Measurements from ENCODE around the gene KLHL22.
A peak's percentile ranks its signal among the peaks of the same experiment; 100 is the strongest.
"Not testable (repeated sequence)": the region's sequence is repeated elsewhere in the genome, so short reads cannot be mapped to it uniquely, and the experiment has no call there.

KLHL22 gene

DNA sequence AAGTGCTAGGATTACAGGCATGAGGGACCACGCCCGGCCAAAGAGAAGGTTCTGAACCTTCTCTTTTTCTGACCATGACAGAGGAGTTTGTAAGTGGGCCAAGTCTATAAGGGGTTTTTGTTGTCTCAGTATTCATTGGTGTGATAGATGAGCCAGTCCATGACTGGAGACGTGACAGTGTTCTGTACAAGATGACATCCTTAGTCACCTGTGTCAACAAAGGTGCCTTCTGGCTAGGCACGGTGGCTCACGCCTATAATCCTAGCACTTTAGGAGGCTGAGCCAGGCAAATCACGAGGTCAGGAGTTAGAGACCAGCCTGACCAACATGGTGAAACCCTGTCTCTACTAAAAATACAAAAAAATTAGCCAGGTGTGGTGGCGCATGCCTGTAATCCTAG, 4.2 kb upstream of the KLHL22 start:
- DNase-seq: no peak

DNA sequence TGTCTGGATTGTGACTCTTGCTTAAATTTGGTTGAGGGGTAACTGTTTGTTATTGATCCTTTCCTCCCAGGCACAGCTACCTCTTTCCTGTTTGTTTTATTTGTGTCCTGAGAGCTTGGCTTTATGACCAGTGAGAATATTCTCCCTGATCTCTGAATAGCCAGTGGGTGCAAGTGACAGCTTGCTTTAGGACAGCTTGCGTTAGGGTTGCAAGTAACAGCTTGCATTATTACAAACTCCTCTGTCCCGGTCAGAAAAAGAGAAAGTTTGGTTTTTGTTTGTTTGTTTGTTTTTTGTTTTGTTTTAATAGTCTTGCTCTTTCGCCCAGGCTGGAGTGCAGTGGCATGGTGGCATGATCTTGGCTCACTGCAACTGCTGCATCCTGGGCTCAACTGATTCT, 3.3 kb upstream of the KLHL22 start:
- DNase-seq: no peak

DNA sequence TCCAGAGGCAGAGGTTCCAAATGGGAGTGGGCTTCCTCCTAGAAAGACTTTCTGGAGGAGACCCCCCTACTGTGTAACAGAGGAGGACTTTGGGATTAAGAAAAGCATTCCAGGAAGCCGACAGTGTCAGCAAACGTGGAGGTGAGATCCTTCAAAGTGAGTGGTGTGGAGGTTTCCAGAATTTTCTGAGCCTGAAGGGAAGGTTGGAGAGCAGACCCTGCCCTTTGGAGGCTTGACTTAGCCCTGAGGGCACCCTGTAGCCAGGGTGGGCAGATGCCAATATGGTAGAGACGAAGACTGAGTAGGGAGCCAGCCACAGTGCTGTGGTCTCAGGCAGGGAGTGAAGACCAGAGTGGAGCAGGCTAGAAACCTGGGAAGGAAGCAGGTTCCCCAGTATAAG, 1.8 kb upstream of the KLHL22 start:
- DNase-seq: no peak

DNA sequence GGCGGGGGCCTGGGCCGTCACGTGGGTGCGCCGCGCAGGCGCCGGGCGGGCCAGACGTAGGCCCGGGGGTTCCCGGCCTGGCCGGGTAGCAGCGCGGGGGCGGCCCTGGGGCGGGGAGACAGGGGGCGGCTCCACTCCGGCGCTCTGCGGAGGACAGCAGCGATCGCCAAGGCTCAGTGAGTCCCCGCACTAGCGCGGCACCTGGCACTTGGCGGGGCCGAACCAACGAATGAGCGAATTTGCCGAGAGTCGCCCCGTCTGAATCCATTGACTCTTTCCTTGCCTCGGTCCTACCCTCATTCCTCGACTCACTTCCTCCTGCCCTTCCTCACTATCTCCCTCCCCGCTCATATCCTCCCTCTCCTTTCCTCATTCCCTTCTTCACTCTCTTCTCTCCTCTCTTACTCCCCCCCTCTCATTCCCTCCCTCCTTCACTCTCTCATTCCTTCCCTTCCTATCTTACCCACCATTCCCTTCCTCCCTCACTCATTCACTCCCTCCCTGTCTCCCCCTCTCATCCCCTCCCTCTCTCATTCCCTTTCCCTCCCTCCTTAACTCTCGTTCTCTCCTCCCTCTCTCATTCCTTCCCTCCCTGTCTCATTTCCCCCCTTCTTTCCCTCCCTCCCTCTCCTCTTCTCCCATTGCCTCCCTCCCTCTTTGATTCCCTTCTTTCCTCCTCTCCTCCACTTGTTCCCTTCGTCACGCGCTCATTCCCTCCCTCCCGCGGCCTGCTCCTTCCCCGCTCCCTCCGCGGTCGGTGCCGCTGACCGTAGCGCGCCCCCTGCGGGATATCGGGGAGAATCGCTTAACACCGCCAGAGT, 476 bp upstream of the KLHL22 start:
- peak; percentile 91 for DNase-seq

DNA sequence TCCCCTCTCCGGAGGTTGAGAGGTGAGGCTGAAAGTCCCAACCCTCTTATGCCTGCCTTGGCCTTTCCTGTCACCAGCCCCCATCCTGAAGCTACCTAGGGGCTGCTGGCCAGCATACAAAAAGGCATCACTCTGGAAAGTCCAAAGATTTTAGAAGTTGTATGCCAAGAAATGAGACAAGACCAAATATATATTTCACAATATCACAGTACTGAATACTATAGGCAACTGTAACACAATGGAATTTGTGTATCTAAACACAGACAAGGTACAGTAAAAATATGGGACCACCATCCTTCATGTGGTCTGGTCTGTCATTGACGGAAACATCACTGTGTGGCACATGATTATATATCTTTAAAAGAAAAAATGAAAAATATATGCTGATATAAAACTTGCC, 4.2 kb downstream of the KLHL22 start:
- DNase-seq: no peak

DNA sequence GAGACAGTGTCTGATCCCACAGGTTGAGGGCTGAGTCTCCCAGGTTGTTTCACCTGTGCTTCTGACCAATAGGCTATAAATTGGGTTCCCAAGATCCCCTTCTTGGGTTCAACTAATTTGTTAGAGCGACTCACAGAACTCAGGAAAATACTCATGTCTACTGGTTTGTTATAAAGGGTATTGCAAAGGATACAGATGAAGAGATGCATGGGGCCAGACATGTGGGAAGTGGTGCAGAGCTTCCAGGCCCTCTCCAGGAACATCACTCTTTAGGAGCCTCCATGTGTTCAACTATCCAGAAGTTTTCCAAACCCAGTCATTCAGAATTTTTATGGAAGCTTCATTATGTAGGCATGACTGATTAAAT, 4.7 kb downstream of the KLHL22 start:
- no peak for DNase-seq

DNA sequence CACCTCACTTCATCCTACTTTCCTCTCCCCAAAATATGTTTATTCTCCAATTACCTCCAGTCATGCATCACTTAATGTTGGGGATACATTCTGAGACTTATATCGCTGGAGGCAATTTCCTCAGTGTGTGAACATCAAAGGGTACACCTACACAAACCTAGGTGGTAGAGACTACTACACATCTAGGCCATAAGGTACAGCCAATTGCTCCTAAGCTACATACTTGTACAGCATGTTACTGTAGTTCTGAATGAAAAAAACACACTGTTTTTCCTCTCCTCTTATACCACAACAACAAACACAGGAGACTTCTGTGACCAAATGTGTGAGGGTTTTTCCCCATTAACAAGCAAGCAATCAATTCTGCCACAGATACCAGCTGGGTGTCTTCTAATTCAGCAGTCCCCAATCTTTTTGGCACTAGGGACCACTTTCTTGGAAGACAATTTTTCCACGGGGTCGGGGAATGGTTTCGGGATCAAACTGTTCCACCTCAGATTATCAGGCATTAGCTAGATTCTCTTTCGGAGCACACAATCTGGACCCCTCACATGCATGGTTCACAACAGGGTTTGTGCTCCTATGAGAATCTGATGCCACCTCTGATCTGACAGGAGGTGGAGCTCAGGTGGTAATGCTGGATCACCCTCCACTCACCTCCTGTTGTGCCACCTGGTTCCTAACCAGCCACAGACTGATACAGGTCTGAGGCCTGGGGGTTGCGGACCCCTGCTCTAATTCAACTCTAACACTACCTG, 5.2 kb downstream of the KLHL22 start:
- no peak for DNase-seq

DNA sequence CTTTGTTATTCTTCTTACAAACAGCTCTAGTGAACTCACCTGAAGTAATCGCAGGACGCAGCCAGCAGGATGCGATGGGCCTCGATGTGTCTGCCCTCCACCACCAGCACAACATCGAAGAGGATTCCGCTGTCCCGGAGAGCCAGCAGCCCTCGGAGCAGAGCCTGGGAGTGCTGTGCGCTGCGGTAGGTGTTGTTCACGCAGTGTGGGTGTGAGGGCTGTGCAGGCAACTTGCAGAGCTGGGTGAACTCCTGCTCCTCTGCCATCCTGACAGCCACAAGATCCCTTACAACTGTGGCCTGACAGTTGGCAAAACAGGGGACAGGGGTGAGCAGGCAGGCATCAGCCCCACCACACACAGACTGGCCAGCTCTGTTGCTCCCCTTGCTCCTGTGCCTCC, 6.6 kb downstream of the KLHL22 start:
- no peak for DNase-seq

DNA sequence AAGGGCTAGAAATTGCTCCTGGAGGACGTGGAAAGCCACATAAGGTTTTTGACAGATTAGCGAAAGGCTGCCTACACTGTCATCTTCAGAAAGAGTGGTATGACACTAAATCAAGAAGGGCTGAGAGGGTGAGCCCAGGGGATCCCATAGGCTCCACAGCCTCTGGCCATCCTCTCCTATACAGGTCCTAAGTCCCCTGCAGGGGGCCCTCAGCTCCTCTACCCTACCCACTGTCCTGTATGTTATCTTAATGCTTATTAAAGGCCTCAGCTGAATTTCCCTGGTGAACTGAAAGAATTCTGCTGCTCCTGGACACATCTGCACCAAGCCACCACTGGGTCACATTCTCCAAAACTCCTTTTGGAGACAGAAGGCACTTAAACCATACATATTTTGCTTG, 7.9 kb downstream of the KLHL22 start:
- no peak for DNase-seq

DNA sequence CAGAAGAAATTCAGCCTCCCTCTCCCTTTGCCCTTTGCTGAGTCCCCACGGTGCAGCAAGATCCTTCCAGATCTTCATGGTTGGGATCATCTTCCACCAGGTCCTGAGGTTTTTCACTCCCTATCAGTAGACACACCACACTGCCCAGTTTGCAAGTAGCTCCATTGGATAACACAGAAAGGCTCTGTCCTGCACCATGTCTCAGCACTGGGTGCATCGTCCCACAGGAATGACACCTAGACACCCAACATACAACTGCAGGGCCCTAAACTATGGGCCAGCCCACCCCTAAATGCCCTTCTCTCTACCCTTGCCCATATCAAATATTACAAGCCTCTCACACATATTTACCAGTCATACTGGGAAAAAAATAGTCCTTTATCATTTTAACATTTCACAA, 9.4 kb downstream of the KLHL22 start:
- DNase-seq: no peak

DNA sequence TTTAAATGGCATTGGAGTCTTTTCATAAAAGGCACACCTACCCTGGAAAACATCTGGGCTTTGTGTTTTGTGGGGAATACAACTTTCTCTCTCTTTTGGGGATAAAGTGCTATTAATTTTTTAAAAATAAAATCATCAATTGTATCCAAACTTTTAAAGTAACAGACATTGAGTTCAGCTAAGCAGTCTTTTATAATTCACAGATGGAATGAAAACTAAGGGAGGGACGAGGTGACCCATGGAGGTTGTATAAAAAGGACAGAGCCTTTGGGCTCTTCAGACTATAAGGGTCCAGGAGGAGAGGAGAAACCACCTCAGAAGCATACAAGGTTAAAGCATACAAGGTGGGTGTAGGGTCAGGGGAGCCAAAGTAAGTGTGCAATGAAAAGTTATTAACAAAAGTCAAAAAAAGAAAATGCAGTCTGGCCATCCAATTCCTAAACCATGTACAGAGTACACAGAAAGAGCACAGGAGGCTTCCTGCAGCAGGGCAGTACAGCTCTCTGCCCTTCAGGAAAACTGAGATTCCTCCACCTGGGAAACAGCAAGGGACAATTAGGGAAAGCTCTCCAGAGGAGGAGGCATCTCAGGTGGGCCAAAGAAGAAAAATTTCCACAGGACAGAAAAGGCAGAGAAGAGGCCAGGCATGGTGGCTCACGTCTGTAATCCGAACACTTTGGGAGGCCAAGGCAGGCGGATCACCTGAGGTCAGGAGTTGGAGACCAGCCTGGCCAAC, 10.5 kb downstream of the KLHL22 start:
- no peak for DNase-seq

DNA sequence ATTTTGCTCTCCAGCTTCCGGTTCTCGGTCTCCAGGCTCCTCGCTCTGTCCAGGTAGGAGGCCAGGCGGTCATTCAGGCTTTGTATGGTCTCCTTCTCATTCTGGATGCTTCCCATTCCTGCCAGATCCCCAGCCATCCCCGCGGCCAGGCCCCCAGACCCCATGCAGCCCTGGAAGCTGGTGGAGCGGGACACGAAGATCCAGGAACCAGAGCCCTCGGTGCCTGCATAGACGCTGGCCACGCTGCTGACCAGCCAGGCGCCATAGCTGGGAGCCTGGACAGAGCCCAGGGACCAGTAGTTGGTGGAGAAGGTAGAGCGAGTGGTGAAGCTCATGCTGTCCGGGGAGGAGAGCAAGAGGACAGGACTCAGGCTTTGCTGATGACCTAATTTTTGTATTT, 11.8 kb downstream of the KLHL22 start:
- DNase-seq: no peak

DNA sequence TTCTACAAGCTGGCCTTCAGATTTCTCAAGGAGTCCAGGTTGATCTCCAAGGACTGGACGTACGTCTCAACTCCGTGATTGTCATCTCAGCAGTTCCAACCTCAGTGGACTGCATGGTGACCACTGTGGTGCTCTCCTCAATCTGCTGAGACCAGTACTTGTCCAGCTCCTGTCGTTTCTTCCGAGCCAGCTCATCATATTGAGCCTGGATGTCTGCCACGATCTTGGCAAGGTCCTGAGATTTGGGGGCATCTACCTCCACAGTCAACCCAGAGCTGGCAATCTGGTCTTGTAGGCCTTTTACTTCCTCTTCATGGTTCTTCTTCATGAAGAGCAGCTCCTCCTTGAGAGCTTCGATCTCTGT, 12.5 kb downstream of the KLHL22 start:
- not testable (repeated sequence) for DNase-seq

DNA sequence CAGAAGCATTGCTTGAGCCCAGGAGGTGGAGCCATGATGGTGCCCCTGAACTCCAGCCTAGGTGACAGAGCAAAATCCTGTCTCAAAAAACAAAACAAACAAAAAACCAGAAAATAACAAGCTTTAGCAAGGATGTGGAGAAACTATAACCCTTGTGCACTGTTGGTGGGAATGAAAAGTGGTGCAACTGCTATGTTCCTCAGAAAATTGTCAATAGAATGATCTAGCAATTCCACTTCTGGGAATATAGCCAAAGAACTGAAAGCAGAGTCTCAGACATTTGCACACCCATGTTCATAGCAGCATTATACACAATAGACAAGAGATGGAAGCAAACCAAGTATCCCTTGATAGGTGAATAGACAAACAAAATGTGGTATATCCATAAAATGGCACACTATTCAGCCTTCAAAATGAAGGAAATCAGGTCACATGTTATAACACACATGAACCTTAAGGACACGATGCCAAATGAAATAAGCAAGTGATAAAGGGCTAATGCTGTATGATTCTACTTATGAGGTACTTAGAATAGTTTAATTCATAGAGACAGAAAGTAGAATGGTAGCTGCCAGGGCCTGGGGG, 15.9 kb downstream of the KLHL22 start:
- no peak for DNase-seq

DNA sequence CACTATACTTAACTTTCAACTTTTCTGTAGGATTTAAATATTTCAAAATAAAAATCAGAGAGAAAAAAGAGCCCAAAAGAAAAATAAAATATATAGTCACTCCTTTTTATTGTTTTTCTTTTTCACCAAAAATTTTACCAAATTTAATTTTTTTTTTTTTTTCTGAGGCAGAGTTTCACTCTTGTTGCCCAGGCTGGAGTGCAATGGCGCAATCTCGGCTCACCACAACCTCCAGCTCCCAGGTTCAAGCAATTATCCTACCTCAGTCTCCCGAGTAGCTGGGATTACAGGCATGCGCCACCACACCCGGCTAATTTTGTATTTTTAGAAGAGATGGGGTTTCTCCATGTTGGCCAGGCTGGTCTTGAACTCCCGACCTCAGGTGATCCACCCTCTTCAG, 17.5 kb downstream of the KLHL22 start:
- not testable (repeated sequence) for DNase-seq

DNA sequence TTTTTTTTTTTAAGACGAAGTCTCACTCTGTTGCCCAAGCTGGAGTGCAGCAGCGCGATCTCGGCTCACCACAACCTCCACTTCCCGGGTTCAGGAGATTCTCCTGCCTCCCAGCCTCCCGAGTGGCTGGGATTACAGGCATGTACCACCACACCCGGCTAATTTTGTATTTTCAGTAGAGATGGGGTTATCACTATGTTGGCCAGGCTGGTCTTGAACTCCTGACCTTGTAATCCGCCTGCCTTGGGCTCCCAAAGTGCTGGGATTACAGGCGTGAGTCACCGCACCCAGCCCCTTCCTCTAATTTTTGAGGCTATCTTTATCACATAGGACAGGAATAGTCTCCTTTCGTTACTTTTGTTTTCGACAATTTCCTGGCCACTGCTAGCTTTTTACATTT, 20.0 kb downstream of the KLHL22 start:
- not testable (repeated sequence) for DNase-seq

DNA sequence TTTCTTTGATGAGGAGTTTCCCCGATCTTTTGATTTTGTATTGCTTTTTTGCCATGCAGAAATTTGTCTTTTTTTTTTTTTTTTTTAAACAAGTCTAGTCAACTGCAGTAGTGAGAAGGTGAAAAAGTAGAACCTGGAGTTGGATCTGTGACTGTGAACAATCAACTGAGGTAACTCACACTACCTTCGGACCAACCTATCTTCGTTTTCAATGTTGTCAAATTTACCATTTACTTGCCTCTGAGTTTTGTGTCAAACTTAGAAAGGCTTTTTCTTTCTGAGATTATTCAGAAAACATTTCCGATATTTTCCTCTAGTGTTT, 20.5 kb downstream of the KLHL22 start:
- DNase-seq: no peak

DNA sequence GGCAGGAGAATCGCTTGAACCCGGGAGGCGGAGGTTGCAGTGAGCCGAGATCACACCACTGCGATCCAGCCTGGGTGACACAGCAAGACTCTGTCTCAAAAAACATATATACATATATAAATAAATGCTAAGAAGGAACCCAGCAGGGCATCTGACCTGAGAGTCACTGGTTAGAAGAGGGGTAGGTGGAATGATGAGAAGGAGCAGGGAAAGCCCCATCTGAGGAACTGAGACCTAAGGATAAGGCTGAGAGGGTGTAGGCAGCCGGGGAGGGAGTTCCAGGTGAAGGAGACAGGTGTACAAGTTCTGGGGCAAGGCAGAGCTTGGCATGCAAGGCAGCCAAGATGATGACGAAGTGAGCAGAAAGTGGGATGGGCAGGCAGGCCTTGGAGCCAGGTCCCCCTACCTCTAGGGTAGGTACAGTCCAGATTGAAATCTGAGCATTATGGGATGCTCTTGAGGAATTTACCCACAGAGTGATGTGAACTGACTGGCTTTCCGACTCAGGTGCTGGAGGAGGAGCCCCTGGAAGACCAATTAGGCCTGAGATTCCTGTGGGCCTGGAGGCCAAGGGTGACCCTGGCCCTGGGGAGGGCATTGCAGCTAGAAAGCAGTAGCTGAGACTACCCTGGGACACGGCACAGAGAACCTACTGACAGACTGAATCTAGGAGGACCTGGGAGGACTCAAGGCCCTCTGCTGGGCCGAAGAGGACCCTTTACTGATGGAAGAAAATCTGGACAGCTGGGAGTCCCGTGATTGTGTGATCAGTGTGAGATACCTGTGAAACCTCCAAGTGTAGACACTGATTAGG, 22.8 kb downstream of the KLHL22 start:
- DNase-seq: no peak

DNA sequence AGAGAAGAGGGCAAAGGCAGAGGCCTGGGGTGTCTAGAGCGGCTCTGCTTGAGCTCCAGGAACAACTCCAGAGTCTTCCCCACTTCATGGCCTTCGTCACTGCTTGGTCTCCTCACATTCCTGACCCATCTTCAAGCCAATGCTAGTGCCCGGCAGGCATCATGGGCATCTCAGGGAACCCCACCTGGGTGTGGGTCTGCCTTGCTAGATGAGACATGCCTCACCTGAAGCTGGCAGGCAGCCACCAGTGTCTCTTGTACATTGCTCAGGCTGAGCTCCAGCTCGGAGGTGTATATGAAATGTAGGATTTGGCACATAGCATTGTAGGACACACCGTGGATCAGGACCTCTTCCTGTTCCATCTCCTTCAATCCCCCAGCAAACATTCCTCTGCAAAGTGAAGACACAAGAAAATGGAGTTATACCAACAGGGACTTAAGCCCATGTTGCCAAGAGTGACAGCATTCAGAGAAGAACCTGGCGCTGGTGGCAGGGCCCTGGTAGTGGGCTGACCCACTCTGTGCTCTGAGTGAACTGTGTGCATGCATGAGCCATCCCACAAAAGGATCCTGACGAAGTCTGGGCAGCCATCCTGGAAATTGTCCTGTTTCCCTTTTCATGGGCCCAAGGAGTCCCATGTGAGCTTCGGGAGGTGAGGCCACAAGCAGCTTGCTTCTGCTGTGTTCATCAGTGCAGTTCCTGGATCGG, 24.3 kb downstream of the KLHL22 start:
- no peak for DNase-seq

DNA sequence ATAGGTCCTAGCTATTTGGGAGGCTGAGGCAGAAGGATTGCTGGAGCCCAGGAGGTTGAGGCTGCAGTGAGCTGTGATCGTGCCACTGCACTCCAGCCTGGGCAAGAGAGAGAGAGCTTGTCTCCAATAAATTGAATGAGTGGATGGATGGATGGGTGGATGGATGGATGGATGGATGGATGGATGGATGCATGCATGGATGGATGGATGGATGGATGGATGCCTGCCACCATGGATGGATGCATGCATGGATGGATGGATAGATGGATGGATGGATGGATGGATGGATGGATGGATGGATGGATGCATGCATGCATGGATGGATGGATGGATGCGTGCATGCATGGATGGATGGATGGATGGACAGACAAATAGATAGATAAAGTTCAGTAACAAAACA, 25.1 kb downstream of the KLHL22 start:
- DNase-seq: not testable (repeated sequence)

DNA sequence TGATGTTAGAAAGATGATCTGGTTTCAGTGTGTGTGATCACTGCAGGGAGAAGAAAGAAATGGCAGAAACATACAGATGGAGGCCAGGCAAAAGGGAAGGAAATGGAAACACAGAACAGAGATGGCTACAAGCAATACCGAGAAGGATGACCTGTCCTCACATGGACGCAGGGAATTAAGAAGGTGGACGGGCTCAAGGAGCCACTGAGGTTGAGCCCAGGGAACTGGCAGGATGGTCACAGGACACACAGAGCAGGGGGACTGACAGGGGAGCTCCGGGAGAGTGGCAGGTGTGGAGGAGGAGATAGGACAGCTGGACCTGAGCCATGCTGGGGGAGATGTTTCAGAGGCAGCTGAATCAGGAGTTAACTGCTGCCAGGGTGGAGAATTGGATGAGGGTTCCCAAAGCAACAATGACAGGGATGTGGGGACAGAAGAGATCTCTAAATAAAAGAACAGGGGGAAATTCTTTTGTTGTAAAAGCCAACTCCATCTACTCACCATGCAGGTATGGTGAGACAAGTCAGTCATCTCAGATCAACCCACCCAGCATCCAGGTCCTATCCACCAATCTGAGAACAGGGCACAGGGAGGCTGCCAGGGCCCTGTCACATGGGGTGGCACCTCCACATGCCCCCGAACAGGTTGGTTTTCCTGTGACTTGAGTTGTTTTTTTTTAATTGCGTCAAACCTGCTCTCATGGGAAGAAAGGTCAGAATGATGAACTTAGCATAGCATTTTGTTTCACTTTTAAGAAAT, 26.3 kb downstream of the KLHL22 start:
- DNase-seq: no peak

Data from activated gamma-delta T cell treated with Interleukin-2 at 50 U/mL for 16 hours (primary cell).